H1 (cell line): Measurements from ENCODE around the gene KLHDC7A. TPM values are rescaled to one million over a fixed set of nuclear protein-coding genes. Genes with fewer than 3 reads are reported as not detected.
"Not testable (repeated sequence)": the region's sequence is repeated elsewhere in the genome, so short reads cannot be mapped to it uniquely, and the experiment has no call there.

Experiments
- CTCF ChIA-PET: fragments of 300-600 bp; sonication (Branson Sonifier 250); formaldehyde crosslinking; loops from one replicate; lab custom pipeline; 2021; ENCODE audit not compliant: partially characterized antibody; lab: Charles Lee
- POLR2A ChIA-PET: fragments of 300-600 bp; sonication (Branson Sonifier 250); formaldehyde crosslinking; loops from one replicate; lab custom pipeline; 2021; ENCODE audit warnings: inconsistent platforms; ENCODE audit not compliant: partially characterized antibody; lab: Charles Lee
- DNase-seq, 2 experiments: peaks; one replicate each; pipeline versions ENCODE4 v3.0.0 to v3.0.0-alpha.2; 2010 to 2022; ENCODE audit warnings: low spot score in 2 of 2, low read depth in 1 of 2, mixed read lengths in 1 of 2
- FAIRE-seq: peaks from 2 replicates; lab custom pipeline; 2011; peaks lifted over from hg19 to GRCh38; lab: Jason Lieb, UNC
- H2AFZ ChIP-seq: 2 replicates; pipeline ENCODE4 v1.8.1; 2012; ENCODE audit warnings: low read length, inconsistent platforms
- H2AK5ac ChIP-seq: 2 replicates; pipeline ENCODE4 v1.6.1; 2013; ENCODE audit warnings: low read depth, low read length
- H2BK120ac ChIP-seq: replicated peaks from 2 replicates; pipeline ENCODE3; 2013; ENCODE audit warnings: low read depth, low read length, inconsistent platforms
- H2BK12ac ChIP-seq: 2 replicates; pipeline ENCODE4 v1.6.1; 2013; ENCODE audit warnings: low read depth, low read length
- H2BK15ac ChIP-seq: 2 replicates; pipeline ENCODE4 v1.6.1; 2013; ENCODE audit warnings: low read length
- H2BK20ac ChIP-seq: 2 replicates; pipeline ENCODE4 v1.6.1; 2013; ENCODE audit warnings: low read length
- H2BK5ac ChIP-seq: 2 replicates; pipeline ENCODE4 v1.6.1; 2013; ENCODE audit warnings: low read depth, low read length
- H3K14ac ChIP-seq: 2 replicates; pipeline ENCODE4 v1.6.1; 2013; ENCODE audit warnings: inconsistent platforms; ENCODE audit not compliant: insufficient read length
- H3K18ac ChIP-seq: 2 replicates; pipeline ENCODE4 v1.6.1; 2013; ENCODE audit warnings: low read length; ENCODE audit errors: extremely low read depth
- H3K23ac ChIP-seq: 2 replicates; pipeline ENCODE4 v1.6.1; 2013; ENCODE audit warnings: inconsistent platforms; ENCODE audit not compliant: insufficient read length
- H3K23me2 ChIP-seq: 2 replicates; pipeline ENCODE4 v1.6.1; 2013; ENCODE audit warnings: low read depth, low read length
- H3K27ac ChIP-seq: 2 replicates; pipeline ENCODE4 v1.6.1; 2011; ENCODE audit warnings: low read depth, low read length, inconsistent platforms
- H3K27me3 ChIP-seq, 4 experiments: replicated peaks in 1 of 4; 1 replicate in 1 of 4; 2 replicates in 3 of 4; pipeline versions ENCODE4 v1.6.1 to v1.8.1; 2011 to 2013; ENCODE audit warnings: low read length in 3 of 4, mild to moderate bottlenecking in 3 of 4, inconsistent platforms in 2 of 4, mixed read lengths in 2 of 4, moderate library complexity in 1 of 4; ENCODE audit not compliant: control insufficient read depth in 3 of 4, insufficient read depth in 3 of 4; ENCODE audit errors: extremely low read depth in 1 of 4
- H3K36me3 ChIP-seq, 4 experiments: 2 replicates each; pipeline versions ENCODE4 v1.6.1 to v1.8.1; 2011 to 2013; ENCODE audit warnings: mild to moderate bottlenecking in 4 of 4, low read length in 3 of 4, moderate library complexity in 2 of 4, control low read depth in 1 of 4, inconsistent platforms in 1 of 4; ENCODE audit not compliant: insufficient read depth in 4 of 4, control insufficient read depth in 2 of 4
- H3K4ac ChIP-seq: replicated peaks from 2 replicates; pipeline ENCODE3; 2013; ENCODE audit warnings: low read length, low read depth, mixed read lengths, inconsistent platforms; ENCODE audit not compliant: insufficient read length
- H3K4me1 ChIP-seq, 4 experiments: replicated peaks in 1 of 4; 1 replicate in 1 of 4; 2 replicates in 3 of 4; pipeline versions ENCODE4 v1.6.1 to v1.8.1; 2011 to 2013; ENCODE audit warnings: low read length in 3 of 4, inconsistent platforms in 2 of 4, mixed read lengths in 1 of 4; ENCODE audit not compliant: insufficient read depth in 4 of 4, control insufficient read depth in 3 of 4
- H3K4me2 ChIP-seq, 2 experiments: 2 replicates each; pipeline versions ENCODE4 v1.6.1 to v1.8.1; 2011 to 2013; ENCODE audit warnings: low read depth in 2 of 2, low read length in 2 of 2, control low read depth in 1 of 2, inconsistent platforms in 1 of 2, mild to moderate bottlenecking in 1 of 2; ENCODE audit not compliant: insufficient read depth in 1 of 2
- H3K4me3 ChIP-seq, 4 experiments: fragments of 200-600, 300-600 bp in 1 of 4; sonication (generic), shearing (Covaris generic), sonication (Bioruptor Twin) in 1 of 4; 2 replicates each; pipeline versions ENCODE4 v1.5.1 to v1.8.1; 2011 to 2016; ENCODE audit warnings: low read length in 4 of 4, low read depth in 3 of 4, control low read depth in 2 of 4, inconsistent platforms in 2 of 4, mild to moderate bottlenecking in 2 of 4, mixed read lengths in 1 of 4, moderate library complexity in 1 of 4; ENCODE audit not compliant: insufficient read depth in 2 of 4; ENCODE audit errors: extremely low read depth in 1 of 4
- H3K56ac ChIP-seq: replicated peaks from 2 replicates; pipeline ENCODE3; 2013; ENCODE audit warnings: low read depth, mild to moderate bottlenecking, mixed read lengths, low read length, inconsistent platforms; ENCODE audit not compliant: insufficient read length
- H3K79me1 ChIP-seq: 2 replicates; pipeline ENCODE4 v1.6.1; 2013; ENCODE audit warnings: low read depth, low read length, control low read depth
- H3K79me2 ChIP-seq, 2 experiments: 2 replicates each; pipeline versions ENCODE4 v1.6.1 to v1.8.1; 2012 to 2013; ENCODE audit warnings: low read length in 2 of 2, mild to moderate bottlenecking in 2 of 2, inconsistent platforms in 1 of 2; ENCODE audit not compliant: insufficient read depth in 2 of 2, control insufficient read depth in 1 of 2
- H3K9ac ChIP-seq, 4 experiments: replicated peaks in 1 of 4; 1 replicate in 1 of 4; 2 replicates in 3 of 4; pipeline versions ENCODE4 v1.6.1 to v1.8.1; 2011 to 2013; ENCODE audit warnings: low read depth in 3 of 4, low read length in 3 of 4, control low read depth in 2 of 4, mild to moderate bottlenecking in 2 of 4, moderate library complexity in 2 of 4, inconsistent platforms in 1 of 4; ENCODE audit errors: extremely low read depth in 1 of 4
- H3K9me3 ChIP-seq, 2 experiments: 2 replicates each; pipeline versions ENCODE4 v1.6.1 to v1.8.1; 2012 to 2013; ENCODE audit warnings: mild to moderate bottlenecking in 2 of 2, moderate library complexity in 2 of 2, control low read depth in 1 of 2, inconsistent platforms in 1 of 2, low read depth in 1 of 2, low read length in 1 of 2, mixed read lengths in 1 of 2; ENCODE audit not compliant: insufficient read depth in 2 of 2
- H4K20me1 ChIP-seq, 2 experiments: replicated peaks in 1 of 2; 2 replicates each; pipeline versions ENCODE3 to v1.8.1; 2011 to 2013; ENCODE audit warnings: inconsistent platforms in 2 of 2, low read length in 2 of 2, mild to moderate bottlenecking in 1 of 2; ENCODE audit not compliant: insufficient read depth in 2 of 2, control insufficient read depth in 1 of 2
- H4K5ac ChIP-seq: 2 replicates; pipeline ENCODE4 v1.6.1; 2013; ENCODE audit warnings: low read length, low read depth, mixed read lengths, inconsistent platforms; ENCODE audit not compliant: insufficient read length
- H4K8ac ChIP-seq: 2 replicates; pipeline ENCODE4 v1.8.0; 2013; ENCODE audit warnings: mild to moderate bottlenecking, moderate library complexity, low read length, inconsistent platforms; ENCODE audit not compliant: insufficient read depth; ENCODE audit errors: extremely low read depth
- H4K91ac ChIP-seq: replicated peaks from 2 replicates; pipeline ENCODE3; 2013; ENCODE audit warnings: low read length, mixed read lengths, inconsistent platforms; ENCODE audit not compliant: insufficient read length
- WGBS, 2 experiments: shearing (Covaris generic) in 1 of 2; methylation state at CpG; one replicate each; pipeline versions ENCODE4 v1.1.6 to v1.1.7; 2013 to 2015; ENCODE audit warnings: low lambda C conversion rate in 2 of 2, mixed read lengths in 2 of 2, inconsistent platforms in 1 of 2, low coverage in 1 of 2, missing lambda C conversion rate in 1 of 2; ENCODE audit not compliant: insufficient replicate concordance in 2 of 2, insufficient coverage in 1 of 2, insufficient read length in 1 of 2; ENCODE audit errors: extremely low coverage in 1 of 2, missing lambda C conversion rate in 1 of 2; 5-methylcytosine and 5-hydroxymethylcytosine counted together
- polyA plus RNA-seq, 7 experiments: library from polyadenylated mRNA; depleted of rRNA in 3 of 7; stranded (reverse) in 5 of 7; unstranded in 2 of 7; fragments of >200 nt in 5 of 7; fragments of 200-250 nt in 2 of 7; gene quantifications; 1 replicate in 5 of 7; 2 replicates in 1 of 7; 4 replicates in 1 of 7; pipeline versions ENCODE4 v1.2.1 to v1.2.3, GENCODE V29; 2011 to 2013; ENCODE audit warnings: missing spikeins in 2 of 7, mixed read lengths in 2 of 7
- total RNA-seq: library from RNA; stranded (reverse); fragmentation: NEBNext Ultra II Directional; extraction: Animal tissue kit (Norgen Biotek cat#: 25700); gene quantifications from 2 replicates; pipeline ENCODE4 v1.2.1, GENCODE V29; 2021

The KLHDC7A gene
- total and polyA plus RNA-seq, 2 of the 8 experiments (the other 6 are each of a cell fraction or from before 2014, with no cell fraction given) = 3.9 to 18.9 TPM

- not testable (repeated sequence) for H3K36me3 ChIP-seq, H3K23ac ChIP-seq, H3K4me3 ChIP-seq, H3K4me1 ChIP-seq, H3K9ac ChIP-seq, H2BK20ac ChIP-seq, H3K27me3 ChIP-seq, H2BK120ac ChIP-seq, H2BK5ac ChIP-seq, H4K5ac ChIP-seq, H4K91ac ChIP-seq, H3K23me2 ChIP-seq, H4K20me1 ChIP-seq, H3K27ac ChIP-seq, FAIRE-seq, H3K14ac ChIP-seq, H3K9me3 ChIP-seq, H2BK12ac ChIP-seq, H3K18ac ChIP-seq, DNase-seq, H2AFZ ChIP-seq, H3K79me2 ChIP-seq, H4K8ac ChIP-seq, H3K56ac ChIP-seq, H2BK15ac ChIP-seq, H3K4me2 ChIP-seq, H2AK5ac ChIP-seq, H3K79me1 ChIP-seq, H3K4ac ChIP-seq
- ChIA-PET CTCF (interaction anchor here (1.0 to 1.1 kb wide), 2 partner anchors 9 to 135 kb away, joined by 3 read pairs; no protein-coding TSS in a partner anchor), POLR2A (interaction anchor here (1.5 kb wide), 1 partner anchor 94 kb away, joined by 3 read pairs; no protein-coding TSS in a partner anchor)
- 95% methylated on average over 5 of the region's 5 CpGs; no CpG with 5 or more reads in 1 of the 2 experiments for WGBS, 2 experiments
Measured at GRCh38 chr1:18462517-18462916, 18.2 kb upstream of the KLHDC7A start.
